Keratinocyte (primary cell): ENCODE data around the gene VIPR2.

Experiments used
- CTCF ChIP-seq, 3 experiments: IDR thresholded peaks in 1 of 3; conservative IDR thresholded peaks in 1 of 3; optimal IDR thresholded peaks in 1 of 3; 2 replicates in 2 of 3; 3 replicates in 1 of 3; pipeline versions ENCODE3 to v1.5.1; 2011; ENCODE audit warnings: low read length in 3 of 3, mild to moderate bottlenecking in 3 of 3, moderate library complexity in 2 of 3, control low read depth in 1 of 3, inconsistent platforms in 1 of 3; ENCODE audit not compliant: insufficient read depth in 2 of 3; ENCODE audit errors: extremely low read depth in 1 of 3
- EZH2 ChIP-seq: IDR thresholded peaks from one replicate; pipeline ENCODE4 v1.6.1; 2012; ENCODE audit warnings: inconsistent platforms, mild to moderate bottlenecking, low read length, moderate library complexity

DNA sequence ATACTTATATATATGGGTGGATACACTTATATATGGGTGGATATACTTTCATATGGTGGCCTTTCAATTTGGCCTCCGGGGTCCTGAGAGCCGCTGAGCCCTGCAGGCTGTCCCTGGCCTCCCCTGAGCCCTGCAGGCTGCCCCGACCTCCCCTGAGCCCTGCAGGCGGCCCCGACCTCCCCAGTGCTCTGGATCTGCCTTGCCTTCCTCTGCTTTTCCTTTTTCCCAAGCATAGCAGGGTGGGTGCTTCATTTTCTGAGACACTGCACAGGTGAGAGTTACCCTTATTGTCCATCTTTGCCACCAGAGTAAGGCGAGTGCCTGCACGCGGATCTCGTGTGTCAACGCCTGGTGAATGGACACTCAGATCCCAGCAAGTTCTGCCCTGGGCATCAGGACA, 106.6 kb downstream of the VIPR2 start:
- TF ChIP-seq EZH2 (no peak), CTCF (optimal IDR thresholded peaks at IDR 0.05 in 1 of 3, IDR thresholded peaks at IDR 0.05 in 1 of 3, conservative IDR thresholded peaks at IDR 0.05 in 1 of 3; ENCODE audit: extremely low read depth in 1 of 3, insufficient read depth in 2 of 3, low read length in 3 of 3) (no peak)
